Fibroblast of skin of back (primary cell): ENCODE measurements around the gene EEF1A2.
A peak's percentile ranks its signal among the peaks of the same experiment; 100 is the strongest.
"Not testable (repeated sequence)": the region's sequence is repeated elsewhere in the genome, so short reads cannot be mapped to it uniquely, and the experiment has no call there.

ENCODE experiments used
- DNase-seq: peaks from one replicate; pipeline ENCODE4 v3.0.0-alpha.2; 2013

Gene EEF1A2

DNA sequence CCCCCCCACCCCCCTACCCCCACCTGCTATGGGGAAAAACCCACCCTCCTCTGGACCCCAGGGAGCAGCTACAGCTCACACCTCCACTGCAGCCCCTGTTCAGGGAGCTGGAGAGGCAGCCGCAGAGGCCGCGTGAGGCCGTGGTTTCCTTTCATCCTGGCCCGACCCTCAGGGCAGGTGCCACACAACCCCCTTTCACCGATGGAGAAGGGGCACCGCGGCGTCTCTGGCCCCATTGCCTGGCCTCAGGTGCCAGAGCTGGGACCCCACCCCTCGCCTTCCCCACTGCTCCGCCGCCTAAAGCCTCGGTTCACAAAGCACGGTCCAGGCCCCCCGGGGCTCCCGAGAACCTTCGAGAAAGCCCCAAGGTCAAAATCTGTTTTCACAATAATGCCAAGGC is 14.6 kb downstream of the EEF1A2 start:
- DNase-seq = no peak

DNA sequence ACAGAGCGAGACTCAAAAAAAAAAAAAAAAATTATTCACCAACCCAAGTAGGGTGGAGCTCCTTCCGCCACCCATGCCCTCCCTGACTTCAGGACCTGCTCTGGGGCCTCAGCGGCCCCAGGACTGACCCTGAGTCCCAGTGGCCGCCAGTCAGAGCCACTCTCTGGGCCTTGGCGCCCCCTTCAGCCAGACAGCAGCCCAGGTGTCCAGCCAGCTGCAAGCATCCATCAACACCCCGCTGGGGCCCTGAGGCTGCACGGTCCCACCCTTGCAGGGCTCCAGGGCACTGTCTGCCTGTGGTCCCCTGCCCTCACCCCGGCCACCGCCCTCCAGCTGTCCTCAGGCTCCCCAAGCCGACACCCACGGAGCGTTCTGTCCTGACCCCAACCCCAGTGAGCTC is 15.0 kb downstream of the EEF1A2 start:
- no peak for DNase-seq

DNA sequence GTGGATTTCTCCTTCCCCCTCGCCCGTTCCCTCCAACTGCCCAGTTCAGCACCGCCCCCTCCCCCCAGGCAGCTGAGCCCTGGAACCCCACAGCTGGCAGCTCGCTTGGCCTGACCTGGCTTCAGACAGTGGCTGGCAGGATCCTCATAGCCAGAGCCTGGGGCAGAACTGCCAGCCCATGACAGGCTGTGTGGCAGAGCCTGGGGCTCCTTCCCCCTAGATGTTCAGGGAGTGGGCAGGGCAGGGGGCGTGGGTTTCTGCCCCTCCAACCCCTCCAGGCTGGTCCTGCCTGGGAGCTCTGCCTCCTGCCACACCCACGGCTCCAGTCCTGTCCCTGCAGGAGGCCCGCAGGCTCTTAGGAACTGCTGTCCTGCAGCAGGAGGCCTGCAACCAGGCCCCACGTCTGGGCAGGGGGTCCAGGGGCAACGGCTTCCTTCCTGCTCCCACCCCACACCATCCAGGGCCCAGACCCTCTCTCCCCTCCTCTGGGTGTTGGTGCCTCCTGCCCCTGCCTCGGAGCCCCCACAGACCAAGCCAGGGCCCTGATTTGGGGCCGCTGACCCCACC is 16.8 kb downstream of the EEF1A2 start:
- DNase-seq = no peak

DNA sequence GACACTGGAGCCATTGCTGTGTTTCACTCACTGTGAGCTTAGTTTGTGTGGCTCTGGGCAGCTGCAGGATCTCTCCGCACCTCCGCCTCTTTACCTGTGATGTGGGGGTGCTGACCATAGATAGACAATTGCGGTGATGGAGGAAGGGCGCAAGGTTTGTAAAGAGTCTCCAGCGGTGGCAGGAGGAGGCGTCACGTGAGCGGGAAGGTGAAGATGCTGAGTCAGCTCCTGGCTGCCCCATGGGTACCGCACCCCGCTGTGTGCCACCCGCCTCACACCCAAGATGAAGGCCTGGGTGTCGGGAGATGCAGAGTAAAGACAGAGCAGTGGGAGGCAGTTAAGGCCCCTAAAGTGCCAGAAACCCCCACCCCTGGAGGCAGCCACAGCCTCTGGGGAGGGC is 17.4 kb downstream of the EEF1A2 start:
- DNase-seq = no peak

DNA sequence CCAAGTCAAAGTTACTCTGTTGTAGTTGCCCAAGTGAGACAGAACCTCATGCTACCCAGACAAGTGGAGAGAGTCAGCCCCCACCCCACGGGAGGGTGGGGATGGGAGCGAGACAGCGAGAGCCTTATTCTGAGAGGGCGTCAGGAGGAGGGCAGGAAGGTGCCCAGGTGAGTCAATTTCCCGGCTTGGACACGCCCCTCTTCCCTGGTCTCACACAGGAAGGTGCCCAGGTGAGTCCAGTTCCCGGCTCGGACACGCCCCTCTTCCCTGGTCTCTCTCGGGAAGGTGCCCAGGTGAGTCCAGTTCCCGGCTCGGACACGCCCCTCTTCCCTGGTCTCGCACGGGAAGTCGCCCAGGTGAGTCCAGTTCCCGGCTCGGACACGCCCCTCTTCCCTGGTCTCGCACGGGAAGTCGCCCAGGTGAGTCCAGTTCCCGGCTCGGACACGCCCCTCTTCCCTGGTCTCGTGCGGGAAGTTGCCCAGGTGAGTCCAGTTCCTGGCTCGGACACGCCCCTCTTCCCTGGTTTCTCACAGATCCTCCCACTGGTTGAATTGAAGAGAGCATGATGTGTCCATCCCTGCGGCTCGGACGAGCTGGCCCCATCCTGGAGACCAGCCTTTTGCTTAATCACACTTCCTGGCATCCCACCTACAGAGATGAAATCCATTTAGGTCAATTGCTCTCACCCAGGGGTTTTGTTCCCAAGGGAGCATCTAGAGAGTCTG is 19.0 kb downstream of the EEF1A2 start:
- not testable (repeated sequence) for DNase-seq

DNA sequence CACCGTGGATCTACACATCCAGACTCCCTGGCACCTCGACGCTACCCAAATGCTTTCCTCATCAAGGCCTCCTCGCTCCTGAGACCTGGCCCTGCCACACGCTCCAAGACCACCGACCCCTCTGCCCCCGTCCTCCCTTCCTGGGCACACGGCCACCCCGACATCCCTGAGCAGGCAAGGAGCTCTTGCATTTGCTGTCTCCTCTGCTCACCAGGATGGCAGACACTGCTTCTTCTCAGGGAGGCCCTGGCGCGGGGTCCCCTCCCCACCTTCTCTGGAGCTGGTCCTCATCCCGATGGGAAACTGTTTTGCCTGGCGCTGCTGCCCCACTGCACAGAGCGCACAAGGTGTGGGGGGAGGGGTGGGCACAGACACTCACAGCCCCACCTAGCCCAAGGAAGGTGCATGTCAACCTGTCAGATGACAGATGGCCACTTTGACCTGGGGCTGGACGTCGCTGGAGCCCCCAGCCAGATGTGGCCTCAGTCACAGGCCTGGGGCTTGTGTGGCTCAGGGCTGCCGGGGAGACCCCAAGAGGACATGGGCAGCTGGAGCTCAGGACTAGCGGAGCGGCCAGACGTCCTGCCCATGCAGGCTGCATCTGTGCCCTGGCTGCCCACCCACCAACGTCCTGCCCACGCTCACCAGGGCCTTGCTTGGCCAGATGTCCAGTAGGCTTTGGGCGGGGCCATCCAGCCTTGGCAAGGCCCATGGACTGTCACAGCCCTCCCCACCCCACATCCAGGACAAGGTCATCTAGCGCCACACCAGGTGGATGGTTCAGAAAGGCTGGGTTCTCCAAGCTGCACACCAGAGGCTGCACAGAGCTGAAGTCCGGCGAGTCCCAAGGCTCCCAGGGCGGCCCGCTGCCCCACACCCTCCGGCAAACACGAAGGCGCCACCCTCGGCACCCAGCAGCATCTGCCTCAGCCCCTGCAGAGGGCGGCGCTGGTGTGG is 20.3 kb downstream of the EEF1A2 start:
- DNase-seq = no peak

DNA sequence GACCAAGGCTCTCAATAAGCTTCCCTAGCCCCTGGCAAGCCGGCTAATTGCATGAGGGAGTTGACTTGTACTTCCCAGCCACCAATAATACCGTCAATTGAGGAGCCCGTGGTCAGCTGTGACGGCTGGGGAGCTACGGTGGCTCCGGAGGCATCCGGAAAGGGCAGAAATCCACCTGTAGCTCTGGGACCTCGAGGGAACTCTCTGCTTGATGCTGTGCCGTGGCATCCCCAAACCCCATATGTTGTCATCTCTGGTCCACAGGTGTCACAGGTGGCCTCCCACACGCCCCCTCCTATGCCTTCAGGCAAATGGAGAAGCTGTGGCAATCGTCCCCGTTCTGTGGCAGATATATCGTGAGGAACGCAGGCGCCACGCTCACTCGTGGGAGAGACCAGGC is 20.9 kb downstream of the EEF1A2 start:
- no peak for DNase-seq

DNA sequence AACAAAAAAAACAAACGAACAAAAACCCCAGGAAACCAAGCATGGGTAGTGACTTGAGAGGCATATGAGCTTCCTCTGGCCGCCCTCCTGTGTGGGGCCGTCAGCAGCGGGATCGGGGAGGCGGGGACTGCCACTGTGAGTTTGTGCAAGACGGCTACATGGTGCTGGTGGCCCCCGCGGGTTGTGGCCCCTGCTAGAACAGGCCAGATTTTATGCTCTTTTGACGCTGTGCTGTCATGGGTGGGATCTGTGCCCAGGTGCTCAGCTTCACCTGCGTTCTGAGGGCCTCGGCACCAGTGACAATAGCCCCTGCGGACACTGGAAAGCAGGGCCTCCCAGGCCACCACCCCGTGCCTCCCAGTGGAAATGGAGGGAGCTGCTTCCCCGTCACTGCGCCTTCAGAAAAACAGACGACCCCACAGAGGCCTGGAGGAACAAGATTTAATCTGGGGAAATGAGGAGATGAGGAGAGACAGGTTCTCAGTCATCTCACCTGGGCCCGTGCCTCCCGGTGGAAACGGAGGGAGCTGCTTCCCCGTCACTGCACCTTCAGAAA is 21.7 kb downstream of the EEF1A2 start:
- DNase-seq = no peak

DNA sequence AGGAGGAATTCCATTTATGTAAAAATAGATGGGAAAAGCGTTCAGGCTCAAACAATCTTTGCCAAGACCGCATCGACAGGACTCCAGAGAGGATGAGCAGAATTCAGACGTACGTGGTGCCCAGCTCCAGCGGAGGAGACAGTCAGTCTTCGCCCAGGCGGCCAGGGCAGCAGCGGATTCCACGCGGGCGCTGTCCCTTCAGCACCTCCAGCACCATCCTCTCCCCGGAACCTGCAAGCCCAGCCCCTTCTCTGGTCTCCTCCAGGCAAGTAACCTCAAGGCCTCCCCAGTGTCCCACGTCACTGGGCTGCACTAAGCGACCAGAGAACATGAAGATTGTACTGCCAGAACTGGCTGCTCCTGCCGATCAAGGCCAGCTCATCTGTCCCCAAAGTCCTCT is 23.7 kb downstream of the EEF1A2 start:
- DNase-seq = peak; percentile 38

DNA sequence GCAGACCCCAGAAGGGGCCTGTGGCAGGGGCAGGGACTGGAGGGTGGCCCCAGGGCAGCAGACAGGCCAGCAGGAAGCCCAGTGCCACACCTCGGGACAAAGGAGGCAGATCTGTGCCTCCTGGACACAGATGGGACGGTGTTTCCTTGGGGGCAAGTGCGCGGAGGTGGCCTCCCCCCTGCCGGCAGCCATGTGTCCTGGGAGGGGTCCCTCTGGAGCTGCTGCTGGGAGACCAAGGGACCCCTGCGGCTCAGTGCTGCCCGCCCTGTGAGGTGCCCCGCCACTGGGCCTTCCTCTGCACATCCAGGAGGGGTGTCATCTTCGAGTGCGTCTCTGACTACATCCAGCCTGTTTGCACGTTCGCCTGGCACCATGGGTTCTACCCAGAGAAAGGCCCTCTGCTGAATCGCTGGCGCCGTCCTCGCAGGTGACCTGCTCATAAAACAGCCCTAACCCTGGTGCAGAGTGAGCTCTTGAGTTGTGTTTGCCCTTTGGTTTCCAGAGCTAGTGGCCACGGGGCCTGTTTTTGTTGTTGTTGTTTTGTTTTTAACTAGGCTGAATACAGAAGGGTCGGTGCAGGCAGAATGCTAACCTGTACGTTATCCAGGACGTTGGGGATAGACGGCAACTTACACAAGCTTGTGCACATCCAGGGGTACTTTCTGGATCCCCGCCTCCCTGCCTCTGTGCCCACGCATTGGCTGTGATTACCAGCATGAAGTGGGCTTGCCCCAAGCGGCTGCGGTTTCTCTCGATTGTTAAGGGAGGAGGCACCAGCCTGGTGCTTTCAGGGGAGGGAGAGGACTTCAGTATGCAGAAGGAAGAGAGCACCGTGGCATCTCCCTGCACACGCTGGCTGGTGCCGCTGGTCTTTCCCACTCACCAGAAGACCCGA is 25.1 kb downstream of the EEF1A2 start:
- DNase-seq = no peak

DNA sequence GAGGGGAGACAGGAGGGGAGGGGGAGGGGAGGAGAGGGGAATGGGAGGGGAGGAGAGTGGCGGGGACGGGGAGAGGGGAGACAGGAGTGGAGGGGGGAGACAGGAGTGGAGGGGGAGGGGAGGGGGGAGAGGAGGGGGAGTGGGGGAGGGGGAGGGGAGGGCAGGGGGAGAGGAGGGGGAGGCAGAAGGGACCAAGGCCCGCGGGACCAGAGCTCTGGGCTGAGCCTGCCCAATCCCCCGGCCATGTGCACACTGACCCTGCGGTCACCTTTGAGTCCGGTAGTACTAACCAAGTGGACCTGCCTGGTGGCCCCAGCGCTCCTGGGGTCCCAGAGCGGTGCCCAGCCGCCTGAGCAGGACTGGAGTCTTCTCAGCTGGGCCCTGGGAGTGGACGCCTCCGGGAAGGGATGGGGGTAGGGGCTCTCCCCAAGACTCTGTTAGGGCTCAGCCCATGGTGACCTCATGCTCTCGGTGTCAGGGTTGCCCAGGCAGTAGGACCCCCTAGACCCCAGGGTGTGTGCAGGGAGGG is 26.0 kb downstream of the EEF1A2 start:
- DNase-seq = no peak

DNA sequence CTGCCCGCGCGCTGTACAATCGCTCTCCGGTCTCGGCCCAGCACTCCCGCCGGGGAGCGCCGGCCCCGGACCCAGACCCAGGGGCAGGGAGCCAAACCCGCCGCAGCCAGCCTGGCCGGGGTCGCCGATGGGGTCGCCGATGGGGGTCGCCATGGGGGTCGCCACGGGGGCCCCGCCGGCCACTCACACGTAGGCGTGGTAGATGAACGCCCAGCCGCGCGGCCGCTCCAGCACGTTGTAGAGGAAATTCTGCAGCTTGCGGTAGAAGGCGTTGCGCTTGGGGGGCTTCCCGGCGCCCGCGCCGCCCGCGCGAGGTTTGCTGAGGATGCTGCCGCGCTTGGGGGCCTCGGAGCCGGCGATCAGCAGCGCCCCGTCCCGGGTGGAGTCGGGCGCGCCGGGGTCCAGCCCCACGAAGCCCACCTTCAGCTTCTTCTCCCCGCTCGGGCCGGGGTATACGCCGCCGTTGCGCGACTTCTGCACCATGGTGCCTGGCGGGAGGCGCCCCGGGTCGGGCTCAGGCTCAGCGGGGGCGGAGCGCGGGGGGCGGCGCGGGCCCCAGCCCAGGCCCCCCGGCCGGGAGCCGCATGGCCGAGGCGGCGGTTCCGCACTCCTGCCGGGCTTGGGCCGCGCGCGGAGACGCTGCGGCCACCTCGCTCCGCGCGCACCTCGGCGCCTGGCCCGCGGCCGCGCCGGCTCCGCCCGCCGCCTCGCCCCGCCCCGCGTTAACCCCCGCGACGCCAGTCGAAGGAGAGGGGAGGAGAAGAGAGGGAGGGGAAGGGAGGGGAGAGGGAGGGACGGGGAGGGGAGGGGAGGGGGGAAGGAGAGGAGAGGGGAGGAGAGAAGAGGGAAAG is 26.7 kb downstream of the EEF1A2 start, which contains the start of gene KCNQ2:
TSS of gene KCNQ2 (minus strand) at position 675 of the 851 bp plus-strand sequence. CDS start at position 483, 192 bp downstream.
- no peak for DNase-seq

DNA sequence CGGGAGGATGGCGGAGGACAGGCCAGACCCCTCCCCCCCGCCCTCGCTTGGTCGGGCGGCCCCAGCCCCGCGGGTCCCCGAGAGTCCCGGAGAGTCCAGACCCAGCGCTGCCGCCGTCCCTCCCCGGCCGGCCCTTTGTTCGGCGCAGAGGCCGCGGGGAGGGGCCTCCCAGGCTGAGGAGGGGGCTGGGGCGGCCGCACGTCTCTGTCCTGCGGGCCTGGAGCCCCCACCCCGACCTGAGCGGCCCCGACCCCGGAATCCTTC is 27.2 kb downstream of the EEF1A2 start:
- DNase-seq = no peak

DNA sequence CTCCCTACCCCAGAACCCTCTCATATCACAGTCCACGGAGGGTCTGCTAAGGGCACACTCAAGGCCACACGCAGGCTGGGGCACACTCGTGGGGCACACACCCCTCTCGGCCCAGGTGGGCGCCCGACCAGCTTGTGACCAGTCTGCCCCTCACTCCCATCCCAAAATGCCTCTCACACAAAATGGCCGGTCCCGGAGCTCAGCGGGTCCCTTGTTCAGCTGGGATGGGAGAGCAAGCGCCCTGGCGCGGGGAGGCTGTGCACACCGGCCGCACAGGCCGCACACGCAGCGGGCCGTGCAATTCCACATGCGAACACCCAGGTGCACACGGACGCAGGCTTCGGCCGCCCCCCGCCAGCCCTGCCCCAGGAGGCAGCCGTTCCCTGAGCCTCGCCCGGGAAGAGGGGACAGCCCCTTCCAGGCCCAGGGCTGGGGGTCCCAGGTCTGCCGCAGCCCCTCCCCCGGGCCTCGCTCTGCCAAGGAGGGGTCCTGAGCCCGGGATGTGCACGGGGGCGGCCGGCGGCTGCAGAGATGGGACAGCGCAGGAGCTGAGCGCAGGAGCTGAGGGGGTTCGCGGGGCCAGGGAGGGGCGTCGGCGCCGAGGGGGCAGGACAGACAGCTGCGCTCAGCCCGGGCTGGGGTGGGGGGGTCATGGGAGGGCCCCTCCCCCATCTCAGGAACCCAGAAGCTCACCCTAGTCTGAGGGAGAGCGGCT is 27.7 kb downstream of the EEF1A2 start:
- no peak for DNase-seq

DNA sequence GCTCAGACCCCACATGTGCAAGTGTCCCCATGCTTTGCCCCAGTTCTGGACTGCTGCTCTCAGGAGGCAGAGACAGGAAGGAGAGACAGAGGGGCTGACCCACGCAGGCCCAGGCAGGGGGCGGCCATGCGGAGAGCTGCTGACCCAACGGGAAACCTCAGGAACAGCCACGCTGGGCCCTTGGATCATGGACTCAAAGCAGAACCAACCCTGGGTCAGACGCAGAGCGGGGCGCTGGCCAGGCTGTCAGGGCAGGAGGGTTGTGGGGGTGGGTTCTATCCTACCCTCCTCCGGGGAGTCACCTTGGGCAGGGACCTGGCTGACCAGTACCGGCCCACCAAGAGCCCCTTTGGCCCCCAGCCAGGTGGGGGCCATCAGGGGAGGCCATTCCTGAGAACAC is 28.5 kb downstream of the EEF1A2 start:
- DNase-seq = no peak

DNA sequence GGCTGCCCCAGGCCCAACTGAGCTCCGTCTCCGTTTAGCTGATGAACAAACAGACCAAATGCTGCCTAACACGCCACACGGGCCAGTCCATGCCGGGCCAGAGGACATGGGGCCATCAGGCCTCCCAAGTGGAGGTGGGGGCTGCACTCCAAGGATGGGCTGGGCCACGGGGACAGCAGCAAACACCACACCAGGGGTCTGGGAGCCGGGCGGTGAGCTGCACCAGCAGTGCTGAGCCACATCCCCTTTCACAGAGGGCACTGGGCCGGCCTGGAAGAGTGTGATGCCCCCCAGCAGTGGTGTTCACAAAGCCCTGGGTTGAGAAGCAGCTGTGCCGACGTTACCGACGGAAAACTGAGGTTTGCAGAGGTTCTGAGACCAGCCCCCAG is 29.2 kb downstream of the EEF1A2 start:
- no peak for DNase-seq

DNA sequence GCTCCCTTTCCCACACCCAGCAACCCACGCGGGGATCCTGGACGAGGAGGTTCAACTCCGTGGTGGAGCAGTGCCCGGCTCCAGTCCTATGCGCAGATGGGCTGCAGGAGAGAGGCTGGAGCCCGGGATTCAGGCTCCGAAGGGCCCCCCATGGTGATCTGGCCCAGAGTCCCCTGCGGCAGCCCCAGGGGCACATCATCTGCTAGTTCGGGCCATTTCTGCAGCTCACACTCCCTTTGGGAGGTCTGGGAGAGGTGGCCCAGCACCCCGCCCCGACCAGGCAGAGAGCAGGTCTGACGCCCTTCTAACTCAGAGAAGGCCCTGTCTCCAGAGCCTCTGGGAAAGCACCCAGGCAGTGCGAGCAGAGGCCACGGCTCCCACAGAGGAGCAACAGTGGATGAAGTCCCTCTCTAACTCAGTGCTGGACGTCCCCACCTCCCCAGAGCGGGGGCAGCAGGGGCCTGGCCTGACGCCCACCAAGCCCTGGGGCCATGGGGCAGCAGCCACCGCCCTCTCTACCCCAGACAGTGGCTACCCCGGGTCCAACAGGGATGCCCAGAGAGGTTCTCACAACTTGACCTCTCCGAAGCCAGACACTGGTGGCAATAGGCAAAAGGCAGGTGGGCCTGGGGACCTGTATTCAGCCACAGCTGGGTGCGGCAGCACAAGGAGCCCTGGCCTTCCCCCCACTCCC is 29.7 kb downstream of the EEF1A2 start:
- no peak for DNase-seq

DNA sequence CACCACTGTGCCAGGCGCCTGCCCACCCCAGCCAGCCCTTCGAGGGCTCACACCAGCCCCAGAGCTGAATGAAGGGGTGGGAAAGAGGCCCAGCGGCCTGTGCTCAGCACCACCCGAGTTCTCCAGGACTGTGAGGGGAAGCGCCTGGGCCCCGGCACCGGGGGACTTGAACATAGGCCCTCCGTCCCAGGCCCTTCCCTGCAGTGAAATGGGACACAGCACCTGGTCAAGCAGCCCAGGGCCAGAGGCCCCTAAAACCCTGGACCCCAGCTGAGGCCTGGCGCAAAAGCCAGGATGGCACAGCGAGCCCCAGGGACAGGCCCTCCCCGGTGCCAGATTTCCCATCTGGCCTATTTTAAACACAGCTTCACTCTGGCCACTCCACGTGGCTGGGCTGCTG is 30.5 kb downstream of the EEF1A2 start:
- no peak for DNase-seq

DNA sequence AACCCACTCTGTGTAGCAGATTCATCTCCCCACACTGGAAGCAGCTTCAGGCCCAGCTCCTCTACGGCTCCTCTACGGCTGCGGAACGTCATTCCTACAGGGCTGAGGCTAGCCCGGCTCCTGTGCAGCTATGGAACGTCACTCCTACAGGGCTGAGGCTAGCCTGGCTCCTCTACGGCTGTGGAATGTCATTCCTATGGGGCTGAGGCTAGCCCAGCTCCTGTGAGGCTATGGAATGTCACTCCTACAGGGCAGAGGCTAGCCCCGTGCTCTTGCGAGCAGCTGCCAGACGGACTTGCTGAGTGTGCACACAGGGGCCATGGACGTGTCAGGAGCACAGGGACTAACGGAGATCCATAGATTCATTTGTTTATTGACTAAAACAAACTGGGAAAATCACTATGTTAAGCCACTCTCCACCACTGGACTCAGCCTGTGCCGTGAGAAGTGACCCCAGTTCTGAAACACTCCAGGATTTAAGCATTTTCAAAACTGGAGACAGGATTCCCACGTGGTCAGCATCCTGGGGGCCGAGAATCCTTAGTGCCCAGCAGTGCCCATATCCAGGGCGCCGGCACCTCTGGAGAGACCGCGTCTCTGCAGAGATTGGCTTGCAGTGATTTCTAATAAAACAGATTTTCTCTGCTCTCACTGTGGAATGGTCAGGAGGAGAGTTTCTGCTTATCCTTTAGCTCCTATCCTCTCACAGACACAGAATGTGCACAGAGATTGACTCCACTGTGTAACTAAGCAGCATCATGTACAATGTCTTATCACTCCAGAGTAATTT is 31.4 kb downstream of the EEF1A2 start:
- DNase-seq = no peak
